Femur (tissue), 1 donor: ENCODE results near the gene MAP3K7.
"Not testable (repeated sequence)": the region's sequence is repeated elsewhere in the genome, so short reads cannot be mapped to it uniquely, and the experiment has no call there.

ENCODE experiments used
- DNase-seq: peaks from one replicate; pipeline ENCODE4 v3.0.0-alpha.2; 2017

Gene MAP3K7

DNA sequence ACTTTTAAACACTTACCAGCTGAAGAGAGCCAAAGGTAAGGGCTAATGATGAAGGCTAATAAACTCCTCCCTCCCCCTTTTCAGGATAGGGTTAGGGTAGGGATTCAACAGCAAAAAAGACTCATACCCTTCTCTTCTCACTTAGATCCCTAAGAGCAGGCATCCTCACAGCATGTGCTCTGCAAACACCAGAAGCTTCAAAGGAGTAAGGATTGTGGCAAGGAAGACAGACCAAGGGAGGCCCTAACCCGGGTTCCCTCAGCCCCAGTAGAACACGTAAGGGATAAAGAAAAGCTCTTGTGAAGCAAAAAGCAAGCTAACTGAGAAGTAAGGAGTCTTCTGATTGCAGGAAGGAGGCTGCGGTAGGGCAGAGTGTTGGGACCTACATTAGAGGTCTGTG is 11.6 kb downstream of the MAP3K7 start:
- no peak for DNase-seq

DNA sequence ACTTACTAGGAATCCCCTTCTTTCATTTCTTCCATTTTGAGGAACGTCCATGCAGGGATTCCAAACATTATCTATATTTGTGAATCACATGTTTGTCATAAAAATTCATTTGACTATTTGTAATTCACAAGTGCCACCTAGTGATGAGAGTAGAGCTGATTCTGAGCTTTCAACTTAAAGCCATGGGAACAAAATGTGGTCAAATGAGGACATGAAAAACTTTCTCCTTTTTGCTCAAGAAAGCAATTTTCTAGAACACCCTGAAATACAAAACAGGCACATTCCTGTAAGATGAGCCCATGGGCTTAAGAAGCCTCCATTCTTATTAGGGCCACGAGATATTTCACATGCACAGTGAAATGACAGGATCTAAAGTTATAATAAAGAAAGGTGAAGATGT is 12.3 kb downstream of the MAP3K7 start:
- DNase-seq, result no peak

DNA sequence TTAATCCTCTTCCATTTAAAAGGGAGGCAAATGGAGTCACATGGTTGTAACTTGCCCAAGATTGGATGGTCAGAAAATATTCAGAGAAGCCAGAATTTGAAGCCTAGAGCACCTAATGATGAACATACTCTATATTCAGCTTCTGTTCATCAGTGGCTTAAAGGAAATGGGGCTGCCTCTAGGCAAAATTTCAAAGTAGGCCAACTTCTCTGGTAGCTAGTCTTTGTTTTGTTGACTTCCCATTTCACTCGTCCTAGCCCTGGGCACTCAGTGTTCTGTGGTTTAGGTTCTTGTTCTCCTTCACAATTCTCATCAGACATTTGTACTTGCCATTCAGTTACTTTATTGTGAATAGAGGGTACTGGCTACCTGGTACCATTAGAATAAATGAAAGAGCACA is 13.2 kb downstream of the MAP3K7 start:
- DNase-seq, result no peak

DNA sequence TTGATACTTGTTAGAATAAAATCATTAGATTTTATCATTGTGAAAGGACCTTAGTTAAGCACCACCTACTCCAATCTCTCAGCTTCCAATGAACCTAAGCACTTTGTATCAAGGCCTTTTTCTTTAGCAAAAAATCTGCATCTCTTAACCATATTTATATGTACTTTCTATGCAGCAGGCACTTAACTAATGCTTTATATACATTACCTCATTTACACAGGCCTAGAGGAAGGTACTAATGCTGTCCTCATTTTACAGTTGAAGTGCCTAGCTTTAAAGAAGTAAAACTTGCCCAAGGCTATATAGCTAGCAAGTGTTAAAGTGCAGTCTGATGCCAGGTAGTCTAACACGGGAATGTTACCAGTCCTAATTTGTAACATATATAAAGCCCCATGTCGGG is 14.0 kb downstream of the MAP3K7 start:
- no peak for DNase-seq

DNA sequence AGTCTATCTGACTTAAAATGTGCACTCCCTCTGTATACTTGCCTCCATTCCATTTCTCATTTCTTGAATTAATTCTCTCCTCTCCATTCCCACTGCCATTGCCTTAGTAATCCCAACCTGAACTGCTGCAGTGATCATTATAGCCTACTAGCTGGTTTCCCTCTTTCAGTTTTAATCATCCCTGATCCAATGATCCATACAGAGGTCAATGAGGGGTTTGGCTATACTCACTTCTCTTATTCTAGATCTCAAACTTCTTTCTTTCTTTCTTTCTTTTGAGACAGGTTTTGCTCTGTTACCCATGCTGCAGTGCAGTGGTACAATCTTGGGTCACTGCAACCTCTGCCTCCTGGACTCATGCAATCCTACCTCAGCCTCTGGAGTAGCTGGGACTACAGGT is 17.6 kb downstream of the MAP3K7 start:
- DNase-seq, result no peak

DNA sequence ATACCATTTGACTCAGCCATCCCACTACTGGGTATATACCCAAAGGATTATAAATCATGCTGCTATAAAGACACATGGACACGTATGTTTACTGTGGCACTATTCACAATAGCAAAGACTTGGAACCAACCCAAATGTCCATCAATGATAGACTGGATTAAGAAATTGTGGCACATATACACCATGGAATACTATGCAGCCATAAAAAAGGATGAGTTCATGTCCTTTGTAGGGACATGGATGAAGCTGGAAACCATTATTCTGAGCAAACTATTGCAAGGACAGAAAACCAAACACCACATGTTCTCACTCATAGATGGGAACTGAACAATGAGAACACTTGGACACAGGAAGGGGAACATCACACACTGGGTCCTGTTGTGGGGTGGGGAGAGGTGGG is 19.2 kb downstream of the MAP3K7 start:
- DNase-seq, result not testable (repeated sequence)

DNA sequence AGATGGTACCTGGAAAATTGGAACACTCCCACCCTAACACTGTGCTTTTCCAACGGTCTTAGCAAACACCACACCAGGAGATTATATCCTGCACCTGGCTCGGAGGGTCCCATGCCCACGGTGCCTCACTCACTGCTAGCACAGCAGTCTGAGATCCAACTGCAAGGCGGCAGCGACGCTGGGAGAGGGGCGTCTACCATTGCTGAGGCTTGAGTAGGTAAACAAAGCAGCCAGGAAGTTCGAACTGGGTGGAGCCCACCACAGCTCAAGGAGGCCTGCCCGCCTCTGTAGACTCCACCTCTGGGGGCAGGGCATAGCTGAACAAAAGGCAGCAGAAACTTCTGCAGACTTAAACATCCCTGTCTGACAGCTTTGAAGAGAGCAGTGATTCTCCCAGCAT is 24.5 kb downstream of the MAP3K7 start:
- not testable (repeated sequence) for DNase-seq

DNA sequence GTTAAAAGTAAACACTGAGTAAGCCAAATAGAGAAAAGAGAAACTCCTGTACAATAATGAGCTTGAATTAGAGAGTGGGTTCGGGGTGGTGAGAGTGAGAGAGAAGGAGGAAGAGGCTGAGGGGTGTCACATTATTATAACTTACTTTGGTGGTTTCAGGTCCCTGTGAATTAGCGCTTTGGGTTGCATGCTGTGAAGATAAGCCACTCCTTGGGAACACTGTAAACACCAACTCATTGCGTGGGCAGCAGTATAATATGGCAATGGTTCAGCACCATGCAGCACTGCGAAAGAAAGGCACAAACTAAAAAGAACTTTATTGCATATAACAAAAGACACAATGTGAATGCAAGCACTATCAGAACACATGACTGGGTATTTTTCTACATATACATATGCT is 26.9 kb downstream of the MAP3K7 start:
- no peak for DNase-seq

DNA sequence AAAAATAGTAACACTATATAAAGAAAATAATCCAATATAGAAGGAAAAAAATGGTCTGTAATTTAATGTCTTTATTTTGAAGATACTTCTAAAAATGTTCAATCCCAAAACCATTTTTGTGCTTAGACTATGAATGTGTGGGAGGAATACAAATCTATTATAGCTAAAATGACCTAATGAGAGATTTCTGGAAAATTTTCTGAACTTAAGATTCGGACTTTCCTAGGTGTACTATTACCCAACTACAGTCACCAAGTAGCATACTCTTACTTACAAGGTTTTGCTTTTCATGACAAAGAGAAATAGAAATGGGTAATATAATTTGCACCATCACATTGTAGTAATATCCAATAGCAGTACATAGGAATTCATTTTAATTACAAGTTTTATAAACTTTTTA is 29.9 kb downstream of the MAP3K7 start:
- no peak for DNase-seq

DNA sequence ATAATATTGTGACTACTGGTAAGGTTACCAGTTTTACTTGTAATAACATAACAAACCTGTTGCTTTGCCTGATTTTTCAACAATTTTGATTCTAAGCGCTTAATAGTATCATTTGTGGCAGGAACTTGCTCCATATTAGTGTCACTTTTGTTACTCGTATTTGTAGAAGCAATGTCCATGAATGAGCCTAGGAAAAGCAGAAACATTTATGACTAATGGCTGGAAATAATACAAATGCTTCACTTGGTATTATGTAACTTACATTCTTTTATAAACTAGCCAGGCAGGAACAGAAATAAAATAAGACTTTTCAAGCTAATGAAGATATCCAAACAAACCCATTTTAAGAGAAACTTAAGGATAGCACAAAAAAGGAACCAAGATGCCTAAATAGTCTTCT is 38.9 kb downstream of the MAP3K7 start:
- DNase-seq, result no peak

DNA sequence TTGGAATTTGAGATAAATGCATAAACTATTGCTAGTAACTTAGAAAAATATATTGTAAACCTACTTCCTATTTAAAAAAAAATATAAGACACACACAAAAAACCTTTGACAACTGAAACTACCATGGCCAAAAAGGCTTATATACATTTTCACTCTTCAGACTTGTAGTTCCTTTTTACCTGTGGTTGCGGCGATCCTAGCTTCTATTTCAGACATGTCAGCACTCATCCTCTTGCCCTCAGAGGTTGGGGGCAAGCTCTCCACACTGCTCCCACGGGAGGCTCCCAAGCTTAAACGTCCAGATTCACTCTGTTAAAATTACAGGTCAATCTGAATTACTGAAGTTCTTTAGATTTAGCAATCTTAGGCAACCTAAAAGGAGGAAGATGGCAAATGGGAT is 39.8 kb downstream of the MAP3K7 start:
- no peak for DNase-seq

DNA sequence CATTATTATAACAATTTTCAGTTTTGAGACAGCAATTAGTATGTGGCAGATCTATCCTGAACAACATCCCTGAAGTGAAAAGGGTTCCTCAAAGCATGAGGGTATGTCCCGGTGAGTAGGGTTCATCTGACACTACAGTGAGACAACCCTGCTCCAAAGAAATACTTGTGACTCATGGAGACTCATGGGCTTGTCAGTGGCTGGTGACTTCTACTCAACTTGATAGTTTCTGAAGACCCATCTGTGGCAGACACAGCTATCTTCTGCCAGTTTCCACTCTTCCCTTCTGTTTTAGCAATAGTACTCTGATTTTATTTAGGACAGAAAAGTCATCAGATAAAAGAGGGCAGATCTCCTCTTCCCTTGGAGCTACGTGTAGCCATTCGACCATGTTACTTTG is 41.4 kb downstream of the MAP3K7 start:
- DNase-seq, result no peak

DNA sequence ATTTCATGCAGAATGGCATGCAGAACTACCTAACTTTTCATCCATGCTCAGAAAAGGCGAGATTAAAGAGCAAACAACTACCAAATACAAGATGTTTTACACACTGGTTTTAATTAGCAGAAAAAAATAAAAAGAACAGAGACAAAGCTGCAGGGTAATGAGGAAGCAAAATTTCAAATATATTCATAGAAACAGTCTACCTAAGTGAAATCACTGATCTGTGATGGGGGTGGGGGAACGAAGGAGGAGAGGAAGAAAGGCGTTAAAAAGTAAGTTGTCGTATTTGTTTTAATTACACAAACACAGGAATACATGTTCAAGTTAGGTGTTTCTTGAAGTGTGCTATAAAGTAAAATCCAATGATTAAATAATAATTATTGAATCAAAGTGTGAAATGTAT is 42.1 kb downstream of the MAP3K7 start:
- DNase-seq, result no peak

DNA sequence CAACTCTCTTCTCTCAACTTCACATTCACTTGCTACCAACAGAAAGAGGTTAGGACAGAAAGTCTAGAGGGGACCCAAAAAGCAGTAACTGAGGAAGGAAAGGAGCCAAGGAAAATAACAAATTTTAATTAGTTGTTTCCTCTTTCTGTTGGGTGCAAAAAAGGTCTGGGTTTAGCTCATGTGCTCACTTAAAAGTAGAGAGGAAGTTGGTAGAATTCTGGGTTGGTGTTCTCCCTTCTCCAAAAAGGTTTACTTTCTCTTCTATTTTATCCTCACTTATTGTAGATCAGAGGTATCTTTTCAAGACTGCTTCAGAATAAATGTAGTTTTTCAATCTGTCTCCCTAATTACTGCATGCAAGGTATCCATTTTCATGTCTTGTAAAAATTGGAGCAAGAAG is 42.8 kb downstream of the MAP3K7 start:
- no peak for DNase-seq

DNA sequence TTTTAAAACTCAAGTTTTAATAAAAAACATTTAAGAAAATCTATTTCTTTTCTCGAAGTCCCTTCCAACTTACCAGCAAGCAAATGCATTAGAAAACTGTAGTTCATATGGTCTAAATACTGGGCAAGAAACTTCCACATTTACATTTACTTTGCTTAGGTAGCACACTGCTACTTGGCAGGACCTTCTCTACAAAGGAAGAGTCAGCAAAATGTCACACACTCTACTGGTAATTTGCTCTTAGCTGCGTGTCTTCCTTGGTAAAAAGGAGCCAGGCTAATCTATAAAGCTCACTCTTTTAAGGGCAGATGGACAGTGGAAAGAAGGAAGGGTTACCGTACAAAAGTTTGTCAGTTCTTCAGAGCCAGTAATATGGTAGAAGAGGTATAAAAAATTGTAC is 45.7 kb downstream of the MAP3K7 start:
- DNase-seq, result no peak

DNA sequence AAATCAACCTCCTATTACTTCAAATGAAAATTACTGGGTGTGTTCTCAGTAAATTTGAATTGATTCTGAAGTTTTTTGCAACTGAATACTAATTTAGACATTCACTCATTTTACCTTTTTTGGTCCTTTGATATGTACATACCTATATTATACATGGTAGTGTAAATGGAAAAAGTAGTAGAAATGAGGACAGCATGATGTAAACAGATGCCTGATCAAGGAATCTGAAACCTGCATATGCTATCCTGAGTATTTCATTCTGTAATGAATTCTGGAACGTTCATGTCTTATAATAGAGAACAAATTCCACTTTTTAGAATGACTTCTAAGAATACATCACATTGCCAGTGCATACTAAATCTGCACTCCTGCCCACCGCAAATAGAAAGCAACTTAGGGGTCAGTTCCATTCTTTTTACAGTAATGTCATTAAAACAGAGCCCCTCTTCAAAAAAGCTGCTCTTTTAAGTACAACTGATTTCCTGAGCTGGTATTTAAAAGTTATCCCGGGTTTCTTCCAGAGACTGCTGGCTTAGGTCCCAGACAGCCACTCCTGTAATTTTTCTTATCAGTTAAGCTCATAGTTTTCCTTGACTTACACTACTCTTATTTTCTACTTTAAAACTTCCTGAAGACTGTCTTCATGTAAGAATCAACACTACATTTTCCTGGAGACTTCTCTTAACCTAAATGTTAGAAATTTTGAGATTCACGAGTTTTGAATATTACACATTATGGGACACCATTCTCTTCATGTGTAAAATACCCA is 48.4 kb downstream of the MAP3K7 start:
- no peak for DNase-seq

DNA sequence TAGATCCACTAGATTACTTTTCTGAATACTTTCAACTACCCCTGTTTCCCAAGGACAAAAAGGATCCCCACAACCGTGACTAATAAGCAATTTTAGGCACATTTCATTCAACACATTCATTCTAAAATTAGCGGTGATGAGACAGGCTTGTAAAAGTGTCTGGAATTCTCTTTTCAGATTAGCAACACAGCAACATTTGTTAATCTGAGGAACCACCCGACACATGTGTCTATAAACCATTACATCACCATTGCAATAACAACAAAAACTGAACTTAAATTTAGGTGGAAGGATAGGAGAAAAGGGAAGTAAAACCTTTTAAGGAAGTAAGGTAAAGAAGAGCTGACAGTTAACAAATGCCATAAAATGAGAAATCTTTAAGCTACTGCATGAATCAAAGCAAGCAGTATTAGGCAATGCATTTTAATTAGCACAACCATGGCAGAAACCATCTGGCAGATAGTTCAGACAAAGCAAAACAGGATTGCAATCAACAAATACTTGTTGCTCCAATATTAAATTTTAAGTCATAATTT is 49.1 kb downstream of the MAP3K7 start:
- DNase-seq, result no peak

DNA sequence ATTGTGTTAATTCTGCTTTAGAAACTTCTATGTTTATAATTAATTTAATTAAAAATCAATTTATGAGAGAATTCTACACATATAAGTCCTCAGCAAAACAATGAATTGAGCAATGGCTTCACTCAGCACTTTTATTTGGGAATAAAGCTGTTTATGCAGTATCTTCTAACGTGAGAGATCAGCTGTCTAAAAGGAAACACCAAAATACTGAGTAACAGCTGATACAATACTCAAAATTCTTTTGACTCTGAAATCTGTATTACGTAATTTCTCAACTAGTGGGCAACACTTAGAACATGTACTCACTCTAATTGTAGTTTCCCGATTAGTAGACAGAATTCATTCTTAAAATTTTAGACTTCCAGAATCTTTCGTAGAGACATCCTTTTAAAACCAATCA is 49.8 kb downstream of the MAP3K7 start:
- DNase-seq, result no peak

DNA sequence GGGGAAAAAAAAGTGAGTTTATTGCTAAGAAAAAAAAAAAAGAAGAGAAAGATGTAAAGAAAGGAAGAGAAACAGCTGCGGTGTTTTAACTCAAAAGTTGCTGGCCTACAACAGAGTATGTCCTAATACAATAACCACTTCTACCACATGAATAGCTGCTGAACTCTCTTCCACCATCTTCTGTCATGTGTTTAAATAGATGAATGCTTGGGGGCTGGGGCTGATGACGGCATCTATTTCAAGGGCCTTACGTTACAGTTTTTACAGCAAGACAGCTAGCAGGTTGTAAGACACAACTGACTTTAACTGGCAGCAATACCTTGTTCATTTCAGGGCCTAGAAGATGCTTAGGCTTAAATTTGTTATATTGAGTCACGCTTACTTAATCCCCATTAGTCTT is 50.4 kb downstream of the MAP3K7 start:
- no peak for DNase-seq

DNA sequence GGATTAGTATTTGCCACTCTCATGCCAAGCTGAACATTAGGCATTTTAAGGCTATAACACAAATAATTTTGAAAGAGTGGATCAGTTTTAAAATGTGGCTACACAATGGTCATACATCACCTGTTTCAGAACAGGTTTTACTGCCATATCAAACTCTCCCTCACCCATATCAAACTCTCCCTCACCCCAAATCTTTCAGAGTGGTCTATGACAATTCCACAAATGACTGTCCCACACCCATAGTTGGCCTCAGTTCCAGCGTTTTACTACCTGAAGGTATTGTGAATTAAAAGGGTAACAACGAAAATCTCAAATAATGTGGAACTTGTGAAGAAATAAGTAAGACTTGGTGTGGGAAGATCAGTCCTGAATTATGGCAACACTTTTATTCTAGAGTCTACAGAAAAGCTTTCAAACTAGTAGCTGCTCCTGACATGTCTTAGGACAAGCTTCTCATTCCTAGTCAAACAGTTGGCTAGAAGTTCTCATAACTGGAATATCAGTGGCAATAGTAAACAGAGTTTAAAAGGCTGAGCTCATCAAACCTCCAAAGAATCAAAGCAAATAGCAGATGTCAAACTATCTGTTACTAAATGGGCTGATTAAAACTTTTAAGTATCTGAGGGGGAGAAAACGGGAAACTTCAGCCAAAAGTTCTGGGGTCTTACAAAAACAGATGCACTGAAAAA is 52.4 kb downstream of the MAP3K7 start:
- no peak for DNase-seq

DNA sequence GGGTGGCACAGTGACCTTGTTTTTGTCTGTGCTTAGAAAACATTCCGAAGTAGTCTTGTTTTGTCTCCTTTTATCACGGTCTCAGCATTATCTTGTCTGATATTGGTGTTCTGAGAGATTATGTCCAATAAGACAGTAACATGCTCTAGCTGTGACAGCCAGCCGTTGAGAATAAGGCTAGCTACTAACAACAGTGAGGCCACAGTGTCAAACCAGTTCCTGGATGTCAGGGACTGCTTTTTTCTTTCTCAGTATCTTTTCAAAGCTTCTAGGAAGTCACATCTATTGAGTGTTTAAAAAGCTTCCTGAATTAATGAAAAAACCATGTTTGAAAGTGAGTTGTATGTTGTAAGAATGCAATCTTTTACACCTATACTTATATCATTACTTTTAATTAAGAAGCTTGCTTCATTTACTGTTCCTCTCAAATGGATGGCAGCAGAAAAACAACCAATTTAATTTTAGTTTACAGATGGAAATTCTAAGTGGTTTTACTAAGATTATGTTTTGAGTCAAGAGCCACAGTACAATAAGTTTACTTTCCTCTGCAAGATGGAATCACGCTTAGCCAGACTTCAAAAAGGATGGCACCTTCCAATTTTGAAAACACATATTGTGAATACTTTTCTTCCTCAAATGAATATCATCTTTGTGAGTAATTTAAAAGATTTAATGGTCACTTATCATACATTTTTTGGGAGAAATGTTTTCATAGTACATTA is 53.1 kb downstream of the MAP3K7 start:
- no peak for DNase-seq

DNA sequence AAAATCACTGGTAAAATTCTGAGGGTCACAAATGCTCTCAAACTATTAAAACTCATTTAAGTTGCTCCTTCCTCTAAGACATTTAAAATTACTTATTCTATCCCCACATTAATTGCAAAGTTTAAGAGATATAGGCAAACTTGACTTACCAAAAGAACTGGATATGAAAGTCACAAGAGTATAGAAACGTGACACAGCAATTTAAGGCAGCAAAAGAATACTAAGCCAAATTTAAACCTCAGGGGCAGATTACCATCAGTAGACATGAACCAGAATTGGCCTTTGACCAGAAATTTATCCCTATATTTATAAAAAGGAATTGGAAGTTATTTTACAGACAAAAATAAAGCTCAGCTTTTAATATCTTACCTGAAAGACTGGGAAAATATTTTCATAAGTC is 56.0 kb downstream of the MAP3K7 start:
- DNase-seq, result no peak

DNA sequence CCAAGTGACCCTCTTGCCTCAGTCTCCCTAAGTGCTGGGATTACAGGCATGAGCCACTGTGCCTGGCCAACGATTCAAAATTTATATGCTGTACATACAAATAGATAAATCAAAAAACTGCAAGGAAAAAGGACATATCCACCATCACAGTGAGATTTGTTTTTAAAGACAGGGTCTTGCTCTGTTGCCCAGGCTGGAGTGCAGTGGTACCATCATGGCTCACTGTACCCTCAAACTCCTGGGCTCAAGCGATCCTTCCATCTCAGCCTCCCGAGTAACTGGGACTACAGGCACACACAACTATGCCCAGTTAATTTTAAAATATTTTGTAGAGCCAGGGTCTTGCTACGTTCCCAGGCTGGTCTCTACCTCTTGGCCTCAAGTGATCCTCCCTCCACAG is 61.5 kb downstream of the MAP3K7 start:
- DNase-seq, result no peak

DNA sequence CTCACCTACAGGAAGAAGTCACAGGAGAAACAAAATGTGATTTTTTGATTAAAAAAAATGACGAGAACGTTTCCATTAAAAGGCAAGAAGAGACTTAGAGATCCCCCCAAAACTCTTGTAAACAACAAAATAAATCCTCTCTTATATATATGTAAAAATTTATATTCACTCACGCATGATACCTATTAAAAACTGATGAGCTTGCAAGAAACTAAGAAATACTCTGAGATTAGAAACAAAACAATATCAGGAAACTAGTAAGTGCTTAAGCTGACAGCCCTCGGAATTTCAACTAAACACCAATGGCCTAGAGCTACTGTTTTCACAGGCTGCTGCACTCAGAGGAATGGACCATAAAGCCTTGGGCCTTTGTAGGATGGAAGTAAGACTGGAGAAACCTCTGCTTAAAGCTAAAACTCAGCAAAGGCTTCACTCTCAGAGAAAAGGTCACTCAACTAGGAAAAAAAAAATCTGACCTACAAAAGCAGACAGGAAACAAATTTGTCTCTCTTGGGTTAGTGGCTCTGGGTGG is 63.0 kb downstream of the MAP3K7 start:
- DNase-seq, result no peak
